Hematopoietic multipotent progenitor cell treated with erythropoietin and hydrocortisone succinate and interleukin-3 and kit ligand, for 8 days (in vitro differentiated cells): Measurements from ENCODE around the gene C17orf50.

ENCODE experiments used
- DNase-seq: peaks from one replicate; pipeline ENCODE4 v3.0.0-alpha.2; 2015

The C17orf50 gene

DNA sequence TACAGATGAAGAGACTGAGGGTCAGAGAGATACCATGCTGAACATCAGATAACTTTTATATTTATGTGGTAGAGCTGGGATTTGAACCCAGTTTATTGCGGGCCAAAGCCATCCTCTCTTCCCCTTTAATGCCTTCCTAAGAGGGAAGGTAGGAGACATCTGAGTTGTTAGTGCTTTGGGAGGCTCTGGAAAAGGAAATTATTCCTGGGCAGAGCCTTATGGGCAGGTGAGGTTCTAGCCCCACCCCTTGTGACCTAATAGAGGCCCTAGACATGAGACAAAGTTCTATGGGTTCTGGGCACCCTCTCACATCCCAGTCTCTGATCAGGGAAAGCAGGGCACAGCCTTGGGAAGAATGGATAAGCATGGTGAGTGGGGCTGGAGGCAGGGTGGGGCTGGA lies at the start of gene C17orf50:
TSS of gene C17orf50 (plus strand) at position 301 of the 400 bp plus-strand sequence. CDS start at position 356, 55 bp downstream.
- no peak for DNase-seq

DNA sequence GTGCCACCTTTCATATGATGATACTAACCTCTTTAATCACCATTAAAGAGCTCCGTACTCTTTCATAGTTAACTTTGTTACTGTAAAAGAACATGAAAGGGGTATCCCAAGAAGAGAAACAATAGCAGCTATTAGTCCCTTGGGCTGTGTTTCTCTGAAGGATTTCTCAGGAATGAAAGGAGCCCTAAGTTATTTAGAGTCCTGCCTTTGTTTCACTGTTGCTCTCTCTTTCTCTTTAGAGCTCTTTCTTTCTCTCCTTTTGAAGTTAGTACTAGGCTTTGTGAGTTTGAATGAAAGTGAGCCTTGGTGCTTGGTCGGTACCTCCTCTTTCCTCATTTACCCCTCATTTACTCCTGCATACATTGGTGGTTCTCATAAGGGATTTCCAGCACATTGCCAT lies 49.7 kb upstream of the C17orf50 start:
- no peak for DNase-seq

DNA sequence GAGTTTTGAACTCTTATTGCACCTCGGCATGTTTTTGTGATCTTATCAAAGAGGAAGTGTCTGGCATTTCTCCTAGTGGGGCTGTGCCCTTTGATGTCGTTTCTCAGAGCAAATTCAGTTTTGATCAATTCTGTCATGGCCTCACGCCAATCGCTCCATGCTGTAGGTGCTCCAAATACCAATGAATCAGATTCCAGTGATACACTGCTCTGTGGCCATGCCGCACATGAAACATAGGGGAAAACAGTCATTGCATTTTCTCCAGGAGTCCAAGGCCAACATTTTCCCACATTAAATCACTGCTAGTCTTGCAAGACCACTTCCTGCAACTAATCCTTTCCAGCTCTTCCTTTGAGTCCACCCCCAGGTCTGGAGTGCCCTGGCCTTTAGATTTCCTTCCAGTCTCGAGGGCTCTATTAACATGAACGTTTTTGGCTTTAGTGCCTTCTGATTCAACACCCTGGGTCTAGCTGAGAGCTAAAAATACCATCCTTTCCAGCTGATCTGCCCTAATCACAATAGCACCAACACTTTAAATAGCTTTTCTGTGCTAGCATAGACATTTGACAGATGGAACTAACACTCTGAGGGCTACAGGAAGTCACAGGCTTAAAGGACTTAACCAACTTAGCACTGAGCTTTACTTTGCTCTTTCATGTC lies 47.5 kb upstream of the C17orf50 start:
- DNase-seq = no peak

DNA sequence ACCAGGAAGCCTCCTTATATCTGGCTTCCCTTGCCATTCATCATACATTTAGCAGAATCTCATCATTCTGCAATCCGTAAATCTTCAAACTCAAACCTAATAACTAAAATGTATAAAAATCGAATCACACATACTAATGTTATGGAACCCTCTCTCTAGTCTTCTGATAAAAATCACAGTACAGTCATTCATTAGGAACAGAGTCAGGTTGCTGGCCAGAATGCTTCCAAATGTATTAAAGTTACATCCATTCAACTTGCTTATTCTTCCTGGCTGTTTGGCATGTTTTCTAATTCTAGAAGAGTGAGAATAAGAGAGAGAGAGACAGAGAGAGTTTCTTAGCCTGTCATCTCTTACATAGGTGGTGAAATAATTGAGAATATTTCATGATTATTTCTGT lies 45.7 kb upstream of the C17orf50 start:
- DNase-seq = no peak

DNA sequence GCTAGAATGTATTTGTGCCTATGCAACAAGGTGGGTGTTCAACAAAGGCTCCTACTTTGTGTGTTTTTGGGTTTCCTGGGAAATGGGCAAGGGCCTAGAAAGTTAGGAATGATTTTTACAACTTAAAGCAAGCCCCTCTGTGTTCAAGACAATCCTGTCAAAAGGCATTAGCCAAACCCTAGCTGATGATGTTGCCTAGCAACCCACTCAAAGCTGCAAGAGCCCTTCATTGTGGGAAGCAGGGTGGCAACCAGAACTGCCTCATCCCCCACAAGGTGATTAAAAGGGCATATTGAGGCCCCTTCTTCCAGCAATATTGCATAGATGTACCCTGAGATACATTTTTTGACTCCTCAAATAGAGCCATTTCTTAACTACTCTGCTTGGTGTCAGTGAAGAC lies 45.3 kb upstream of the C17orf50 start:
- no peak for DNase-seq

DNA sequence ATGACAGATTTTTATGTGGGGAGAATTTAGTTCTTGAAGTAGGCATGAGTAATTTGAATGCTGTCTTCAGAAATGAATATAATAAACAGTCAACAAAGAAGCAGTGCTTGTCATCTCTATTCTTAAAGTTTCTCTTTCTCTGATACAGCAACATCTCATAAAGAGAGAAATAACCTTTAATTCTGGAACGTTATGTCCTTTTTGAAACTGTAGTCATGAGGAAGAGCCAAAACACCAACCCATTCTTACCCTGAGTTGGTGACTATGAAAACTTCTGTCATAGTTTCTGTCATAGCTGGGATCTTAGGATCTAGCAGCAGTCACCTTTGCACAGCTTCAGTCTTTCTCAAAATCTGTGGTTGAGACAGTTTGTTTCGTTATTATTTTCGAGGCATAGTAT lies 44.5 kb upstream of the C17orf50 start:
- DNase-seq = no peak

DNA sequence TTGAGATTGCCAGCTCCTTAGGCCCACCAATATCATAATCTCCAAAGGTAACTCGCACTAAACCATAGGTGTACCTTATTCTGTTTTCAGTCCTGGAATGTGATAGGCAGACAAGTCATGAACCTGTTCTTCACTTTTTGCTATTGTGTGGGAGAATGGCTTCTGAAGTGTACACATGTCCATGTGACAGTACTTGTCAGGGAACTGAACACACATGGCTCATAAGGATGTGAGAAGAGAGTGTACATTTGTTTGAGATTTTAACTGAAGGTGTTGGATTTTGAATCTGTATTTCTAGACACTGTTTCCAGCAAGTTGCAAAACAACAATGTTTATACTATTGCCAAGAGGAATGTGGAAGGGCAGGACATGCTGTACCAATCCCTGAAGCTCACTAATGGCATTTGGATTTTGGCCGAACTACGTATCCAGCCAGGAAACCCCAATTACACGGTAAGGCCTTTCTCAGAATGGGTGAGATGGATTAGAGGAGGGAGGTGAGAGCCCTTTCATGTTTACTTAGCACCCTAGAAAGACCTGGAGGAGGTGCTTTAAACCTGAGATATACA lies 43.7 kb upstream of the C17orf50 start:
- DNase-seq = no peak

DNA sequence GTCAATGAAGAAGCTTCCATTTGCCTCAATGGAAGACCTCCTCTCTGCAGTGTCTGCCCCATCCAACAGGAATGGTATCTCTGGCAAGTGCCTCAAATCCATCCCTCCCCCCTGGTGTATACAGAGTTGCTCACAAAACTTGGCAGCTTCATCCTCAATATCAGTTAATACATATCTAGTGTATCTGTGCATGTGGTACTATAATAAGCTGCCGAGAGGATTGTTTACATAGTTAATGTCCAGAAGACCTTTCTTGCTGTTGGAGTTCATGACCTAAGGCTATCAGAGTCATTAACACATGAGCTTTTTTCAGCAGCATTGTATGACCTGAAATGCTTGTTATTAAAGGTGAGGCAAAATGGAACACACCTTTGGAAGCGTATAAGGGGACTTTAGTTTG lies 43.2 kb upstream of the C17orf50 start:
- no peak for DNase-seq

DNA sequence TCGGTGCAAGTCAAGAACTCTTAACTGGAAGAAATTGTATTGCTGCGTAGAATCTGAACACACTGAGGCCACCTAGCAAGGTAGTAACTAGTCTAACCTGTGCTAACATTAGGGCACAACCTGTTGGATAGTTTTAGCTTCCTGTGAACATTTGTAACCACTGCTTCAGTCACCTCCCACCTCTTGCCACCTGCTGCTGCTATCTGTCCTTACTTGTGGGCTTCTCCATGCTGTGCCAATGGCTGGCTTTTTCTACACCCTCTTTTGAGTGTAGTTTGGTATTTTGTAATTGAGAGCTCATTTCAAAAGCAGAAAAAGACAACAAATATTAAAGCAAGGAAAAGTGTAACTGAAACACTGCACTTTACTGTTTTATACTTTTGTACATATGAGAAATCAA lies 37.0 kb upstream of the C17orf50 start:
- no peak for DNase-seq

DNA sequence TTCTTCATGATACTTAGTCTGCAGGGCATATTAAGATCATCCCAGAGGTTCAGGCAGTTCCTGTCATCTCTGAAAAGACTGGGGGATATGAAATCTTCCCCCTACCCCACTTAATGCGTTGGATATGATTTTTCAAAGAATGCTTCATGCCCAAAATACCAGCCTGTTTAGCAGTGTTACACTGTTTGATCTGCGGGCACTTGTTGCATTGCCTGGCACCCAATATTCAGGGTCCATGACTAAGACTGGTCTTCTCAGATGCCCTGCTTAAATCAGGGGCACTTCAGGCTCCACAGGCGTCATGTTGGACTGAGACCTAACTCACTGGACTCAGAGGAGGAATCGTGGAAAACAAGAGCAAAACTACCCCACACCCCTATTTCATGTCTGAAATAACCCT lies 35.6 kb upstream of the C17orf50 start:
- DNase-seq = no peak

DNA sequence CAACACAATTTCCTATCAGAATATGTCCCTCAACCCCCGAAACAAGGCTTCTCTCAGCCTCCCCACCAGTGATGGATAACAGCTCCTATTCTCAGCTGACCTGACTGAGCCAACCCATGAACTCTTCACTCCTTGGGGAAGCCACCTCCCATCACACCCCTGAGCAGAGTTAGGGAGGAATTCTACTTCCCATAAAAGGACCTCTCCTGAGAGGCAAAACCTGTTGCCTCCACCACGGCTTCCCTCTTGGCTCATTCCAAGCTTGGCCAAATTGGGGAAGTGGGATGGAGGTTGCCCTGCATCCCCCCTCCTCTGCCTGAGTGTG lies 34.9 kb upstream of the C17orf50 start:
- no peak for DNase-seq

DNA sequence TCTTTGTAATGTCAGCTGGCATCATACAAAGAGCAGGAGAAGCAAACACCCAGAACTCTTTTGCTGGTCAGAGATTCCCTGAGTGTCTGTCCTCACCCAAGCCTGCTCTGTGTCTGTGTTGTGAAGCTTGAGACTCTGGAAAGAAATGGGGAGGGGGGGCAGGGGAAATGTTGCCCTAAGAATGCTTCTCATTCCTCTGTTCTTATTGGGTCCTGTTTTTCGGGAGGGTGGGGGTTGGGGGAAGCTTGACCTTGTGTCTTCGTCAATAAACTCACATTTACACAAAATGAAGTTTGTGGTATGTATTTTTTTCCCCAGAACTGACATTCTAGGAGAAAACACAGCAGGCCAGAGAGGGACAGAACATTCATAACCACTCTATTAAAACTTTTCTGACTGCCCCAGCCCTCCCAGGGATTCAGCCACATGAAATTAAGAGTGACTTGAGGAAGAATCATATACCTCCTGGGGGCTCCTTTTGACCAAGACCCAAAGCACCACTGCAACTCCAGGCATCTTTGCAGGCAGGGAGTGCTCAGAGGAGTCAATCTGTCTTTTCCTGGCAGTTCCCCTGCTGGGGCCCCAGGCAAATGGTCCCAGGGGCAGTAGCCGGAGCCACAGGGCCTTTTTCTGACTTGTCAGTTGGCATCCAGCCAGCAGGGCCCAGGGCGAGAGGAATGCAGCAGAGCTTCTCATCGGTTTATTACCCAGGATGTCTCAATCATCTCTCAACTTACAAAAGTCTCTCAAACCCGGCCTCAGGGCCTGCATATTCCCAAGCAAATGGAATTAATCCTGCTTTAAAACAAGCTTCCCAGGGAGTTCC lies 34.3 kb upstream of the C17orf50 start:
- no peak for DNase-seq

DNA sequence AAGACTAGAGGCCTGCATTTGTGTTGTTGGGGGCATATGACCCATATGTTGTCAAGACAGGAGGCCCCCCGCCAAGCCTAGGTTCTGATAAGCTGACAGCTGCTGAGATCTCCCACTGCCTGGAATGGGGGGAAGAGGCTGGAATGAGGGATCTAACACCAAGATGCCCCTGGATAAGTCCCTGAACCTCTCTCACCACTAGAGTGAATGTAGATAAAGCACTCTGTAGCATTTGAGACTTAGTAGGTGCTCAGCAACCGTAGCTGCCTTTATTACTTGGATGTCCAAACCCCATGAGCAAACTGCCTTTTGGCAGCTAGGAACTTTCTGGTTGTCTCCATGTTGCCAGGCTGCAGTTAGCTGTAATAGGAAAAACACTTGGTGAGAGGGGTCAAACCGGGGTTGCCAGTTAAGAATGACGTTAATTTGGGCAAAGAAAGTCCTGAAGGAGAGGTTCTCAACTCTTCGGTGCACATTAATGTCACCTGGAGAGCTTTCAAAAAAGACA lies 33.7 kb upstream of the C17orf50 start:
- DNase-seq = no peak

DNA sequence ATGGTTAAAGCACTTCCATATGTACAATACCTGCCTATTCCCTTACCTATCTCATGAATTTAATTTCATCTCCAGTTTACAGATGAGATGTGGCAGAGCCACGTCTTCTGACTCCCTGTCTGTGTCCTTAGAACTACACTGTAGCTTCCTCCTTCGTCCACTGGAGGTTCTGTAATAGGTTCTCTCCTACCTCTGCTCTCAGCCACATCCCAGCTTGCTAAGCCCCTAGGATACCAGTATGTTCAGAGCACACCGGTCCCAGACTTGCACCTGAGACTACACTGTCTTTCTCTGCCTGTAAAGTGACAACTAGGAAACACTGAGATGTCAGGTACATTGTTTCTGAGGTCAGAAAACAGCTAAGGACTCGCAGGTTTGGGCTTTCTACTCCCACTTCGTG lies 33.1 kb upstream of the C17orf50 start:
- no peak for DNase-seq

DNA sequence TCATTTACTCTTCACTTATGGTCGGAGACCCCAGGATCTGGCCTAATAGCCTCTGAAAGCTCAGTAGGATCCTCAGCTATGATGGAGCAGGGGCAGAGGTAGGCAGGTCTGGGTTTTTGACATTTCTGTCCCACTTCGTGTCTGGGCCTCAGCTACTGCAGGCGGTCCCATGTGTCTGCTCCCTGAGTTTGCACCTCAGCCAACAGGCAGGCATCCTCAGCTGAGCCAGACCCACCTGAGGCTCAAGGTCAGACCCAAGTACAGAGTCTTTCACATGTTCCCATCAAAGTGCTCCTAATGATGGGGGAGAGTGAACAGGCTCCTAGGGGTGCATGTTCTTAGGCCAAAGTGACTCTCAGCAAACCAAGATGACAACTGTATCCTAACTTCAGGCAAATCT lies 32.1 kb upstream of the C17orf50 start:
- no peak for DNase-seq

DNA sequence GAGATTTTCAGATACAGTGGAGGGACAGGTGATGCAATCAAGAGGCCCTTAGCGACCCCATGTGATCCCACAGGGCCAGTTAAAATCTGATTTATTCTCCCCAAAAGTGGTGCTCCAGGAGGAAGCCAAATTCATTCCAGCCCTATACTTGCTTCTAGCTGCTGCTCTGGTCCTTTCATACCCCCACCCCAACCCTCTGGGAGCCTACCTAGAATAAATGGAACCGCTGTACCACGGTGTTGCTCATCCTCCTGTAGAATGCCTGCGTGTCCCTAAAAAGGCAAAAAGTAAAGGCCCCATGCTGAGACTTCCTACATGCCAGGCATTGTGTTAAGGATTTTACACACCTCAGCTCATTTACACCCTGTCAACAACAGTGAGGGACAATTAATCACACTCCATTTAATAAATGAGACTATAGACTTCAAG lies 31.3 kb upstream of the C17orf50 start:
- DNase-seq = no peak

DNA sequence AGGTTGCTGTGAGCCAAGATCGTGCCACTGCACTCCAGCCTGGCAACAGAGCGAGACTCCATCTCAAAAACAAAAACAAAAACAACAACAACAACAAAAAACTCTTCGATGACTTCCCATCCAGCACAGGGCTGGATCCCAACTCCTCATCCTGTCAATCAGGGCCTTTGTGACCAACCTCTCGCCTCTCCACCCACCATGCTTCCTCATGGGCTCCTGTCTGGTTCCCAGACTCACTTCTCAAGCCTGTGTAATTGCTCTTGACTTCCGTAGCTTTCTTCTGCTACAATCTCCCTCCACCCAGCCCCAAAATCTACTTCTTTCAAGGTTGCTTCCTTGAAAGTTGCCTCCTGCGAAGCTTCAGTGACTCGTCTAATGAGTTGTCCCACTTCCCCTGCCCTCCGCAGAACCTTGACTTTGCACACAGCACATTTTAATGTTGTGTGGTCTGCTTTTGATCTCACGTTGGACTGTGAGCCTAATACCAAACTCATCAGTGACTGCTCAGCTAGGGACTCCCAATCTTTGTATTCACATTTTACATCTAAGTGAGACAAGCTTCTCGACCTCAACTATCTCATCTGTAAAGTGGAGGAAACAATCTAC lies 30.2 kb upstream of the C17orf50 start:
- DNase-seq = no peak

DNA sequence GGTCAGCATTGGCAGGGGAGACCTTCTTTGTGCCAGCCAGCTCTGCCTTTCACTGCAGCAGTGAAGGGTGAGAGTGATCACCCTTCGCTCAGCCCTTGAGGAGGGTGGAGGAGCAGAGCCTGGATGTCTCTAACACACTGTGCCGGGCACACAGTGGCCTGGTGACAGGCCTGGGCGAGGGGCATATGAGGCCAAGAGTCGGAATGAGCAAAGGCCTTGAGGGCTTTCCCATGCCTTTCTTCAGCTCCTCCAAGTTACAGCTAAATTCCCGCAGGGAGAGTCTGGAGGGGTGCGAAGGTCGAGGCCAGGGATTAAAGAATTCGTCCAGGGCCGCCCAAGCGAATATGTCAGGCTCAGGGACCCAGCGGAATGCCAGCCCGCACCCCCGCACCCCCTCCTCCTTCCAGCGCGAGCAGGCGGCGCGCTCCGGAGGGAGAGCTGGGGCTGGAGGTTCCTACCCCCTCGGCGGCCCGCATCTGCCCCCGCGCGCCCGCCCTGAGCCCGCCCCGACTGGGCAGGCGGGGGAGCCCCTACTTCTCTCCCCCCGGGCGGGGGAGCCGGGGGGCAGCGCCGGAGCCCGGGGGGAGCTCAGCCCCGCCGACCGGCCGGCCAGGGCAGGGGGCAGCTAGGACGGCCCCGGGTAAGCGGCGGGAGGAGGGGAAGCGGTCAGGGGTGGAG lies 29.3 kb upstream of the C17orf50 start, which contains the start of gene RASL10B:
TSS of gene RASL10B (plus strand) at position 401 of the 678 bp plus-strand sequence. CDS start 3,546 bp downstream, outside the sequence.
- peak; percentile 6 for DNase-seq

DNA sequence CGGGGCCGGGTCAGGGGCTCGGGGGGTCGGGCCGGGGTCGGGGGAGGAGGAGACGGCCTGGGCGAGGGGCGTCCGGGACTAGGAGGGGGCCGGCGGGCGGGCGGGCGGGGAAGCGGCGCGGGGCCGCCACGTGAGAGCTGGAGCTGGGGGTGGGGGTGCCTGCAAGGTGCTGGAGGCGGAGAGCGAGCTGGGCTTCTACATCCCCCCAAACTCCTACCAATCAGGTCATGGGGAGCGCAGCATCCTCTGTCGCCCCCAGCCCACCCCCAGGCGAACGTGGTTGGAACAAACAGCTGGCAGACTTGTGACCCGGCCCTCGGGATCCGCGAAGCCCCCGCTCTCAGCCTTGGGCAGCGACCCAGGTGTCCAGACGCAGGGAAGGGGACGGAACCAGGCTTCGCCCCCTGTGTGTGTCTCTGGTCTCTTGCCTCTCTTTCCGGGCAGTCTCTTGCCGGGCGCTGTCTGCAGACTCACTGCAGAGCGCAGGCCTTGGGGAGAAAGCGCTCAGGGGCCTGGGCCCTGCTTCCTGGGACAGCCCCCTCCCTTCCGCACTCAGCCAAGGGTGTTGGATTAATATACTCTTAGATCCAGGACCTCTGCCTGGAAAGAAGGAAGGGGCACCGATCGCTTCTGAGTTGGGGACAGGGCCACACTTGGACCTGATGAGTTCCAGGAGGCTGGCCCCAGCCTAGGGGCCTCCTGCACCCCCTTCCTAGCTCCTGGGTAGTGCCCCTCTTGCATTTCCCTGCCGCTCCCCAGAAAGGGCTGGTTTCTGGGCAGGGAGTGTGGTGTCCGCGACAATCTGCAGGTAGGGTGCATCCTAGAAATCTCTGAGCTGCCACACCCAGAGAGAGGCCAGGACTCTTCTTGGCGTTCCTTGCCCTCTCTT lies 28.5 kb upstream of the C17orf50 start:
- no peak for DNase-seq

DNA sequence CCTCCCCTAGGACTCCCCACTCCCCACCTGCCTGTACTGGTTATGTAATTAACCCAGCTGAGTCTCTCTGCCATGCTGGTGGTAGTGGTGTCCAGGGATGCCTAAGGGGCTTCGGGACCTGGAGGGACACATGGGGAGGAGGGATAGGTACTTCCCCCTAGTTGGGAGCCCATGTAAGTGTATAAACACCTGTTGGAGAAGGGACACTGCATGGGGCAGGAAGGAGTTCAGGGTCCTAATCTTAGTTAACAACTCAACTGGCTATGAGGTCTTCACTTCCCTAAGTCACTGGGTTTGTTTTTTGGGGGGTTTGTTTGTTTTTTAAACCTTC lies 27.9 kb upstream of the C17orf50 start:
- no peak for DNase-seq

DNA sequence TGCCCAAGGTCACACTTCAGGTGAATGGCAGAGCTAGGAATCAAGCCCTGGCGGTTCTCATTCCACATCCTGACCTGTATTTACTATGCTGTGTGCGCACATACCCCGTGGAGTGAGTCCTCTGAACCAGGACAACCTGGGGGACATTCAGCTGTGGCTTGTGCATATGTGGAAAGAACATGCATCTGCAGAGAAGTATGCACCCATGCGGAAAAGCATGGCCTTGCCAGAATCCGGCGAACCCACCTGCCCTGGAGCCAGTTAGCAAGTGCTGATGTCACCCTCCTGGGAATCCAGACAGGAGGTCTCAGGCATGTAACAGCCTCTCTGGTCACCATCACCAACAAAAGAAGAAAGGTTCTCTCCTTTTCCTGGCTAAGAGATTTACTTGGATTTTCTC lies 27.3 kb upstream of the C17orf50 start:
- no peak for DNase-seq

DNA sequence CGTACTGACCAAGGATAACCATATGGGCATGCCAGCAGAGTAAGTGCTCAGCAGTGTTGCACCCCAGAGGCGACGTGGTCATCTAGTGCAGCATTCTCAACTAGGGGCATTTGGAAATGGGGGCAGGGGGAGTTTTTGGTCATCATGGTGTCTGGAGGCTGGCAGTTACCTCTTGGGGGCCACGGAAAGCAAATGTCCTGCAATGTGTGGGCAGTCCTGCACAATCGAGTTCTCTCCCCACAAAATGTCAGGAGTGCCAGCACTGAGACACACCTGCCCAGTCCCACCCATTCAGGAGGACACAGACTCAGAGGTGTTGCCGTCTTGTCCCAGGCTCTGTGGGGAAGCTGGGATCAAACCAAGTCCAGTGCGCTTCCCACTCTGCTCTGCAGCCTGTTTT lies 26.3 kb upstream of the C17orf50 start:
- DNase-seq = no peak
